Activated naive CD4-positive, alpha-beta T cell treated with anti-CD3 and anti-CD28 coated beads for 36 hours (primary cell): Measurements from ENCODE around the gene ARHGAP24. TPM values are rescaled to one million over a fixed set of nuclear protein-coding genes. Genes with fewer than 3 reads are reported as not detected.

Source experiments
- CTCF ChIA-PET: fragments of 350-600 bp; sonication (Branson Sonifier 250); formaldehyde crosslinking; loops from one replicate; lab custom pipeline; 2021; ENCODE audit warnings: antibody characterized with exemption; lab: Charles Lee
- DNase-seq: peaks from one replicate; pipeline ENCODE4 v3.0.0-alpha.2; 2020
- H3K27ac Mint-ChIP-seq: one replicate; pipeline ENCODE4 v1.8.0; 2021; ENCODE audit warnings: mild to moderate bottlenecking, mixed read lengths
- H3K27me3 Mint-ChIP-seq: one replicate; pipeline ENCODE4 v1.8.0; 2021; ENCODE audit warnings: low read depth, mixed read lengths
- H3K36me3 Mint-ChIP-seq: one replicate; pipeline ENCODE4 v1.8.0; 2021; ENCODE audit warnings: low read depth, mixed read lengths
- H3K4me1 Mint-ChIP-seq: one replicate; pipeline ENCODE4 v1.8.0; 2021; ENCODE audit warnings: low read depth, mixed read lengths
- H3K4me3 Mint-ChIP-seq: one replicate; pipeline ENCODE4 v1.8.0; 2021; ENCODE audit warnings: mild to moderate bottlenecking, moderate library complexity, mixed read lengths
- H3K9me3 Mint-ChIP-seq: one replicate; pipeline ENCODE4 v1.8.0; 2021; ENCODE audit warnings: mixed read lengths
- intact Hi-C: fragments of 100-400 bp; cut with micrococcal nuclease; formaldehyde crosslinking; loops from one replicate; pipeline ENCODE4 v1.15.1; 2023
- total RNA-seq, 2 experiments: library from RNA; stranded (reverse); gene quantifications; one replicate each; pipeline ENCODE4 v1.2.3, GENCODE V29; 2021

Gene ARHGAP24
- total RNA-seq, 2 experiments from 2014 or later: not detected

- Mint-ChIP-seq H3K27ac (no peak overlapping the region), H3K36me3 (no peaks in the 10 kb centered on the region), H3K4me3 (no peak overlapping the region), H3K4me1 (no peaks in the 10 kb centered on the region), H3K27me3 (no peaks in the 10 kb centered on the region), H3K9me3 (no peaks in the 10 kb centered on the region)
- intact Hi-C loops: loop anchor here (10.0 kb wide), 1 partner anchor 285 kb away; no protein-coding TSS in a partner anchor
- CTCF ChIA-PET: interaction anchor here (0.6 kb wide), 1 partner anchor 633 kb away, joined by 3 read pairs; no protein-coding TSS in a partner anchor
- DNase-seq: no peak
Observed at GRCh38 chr4:85759388-85759787, 284.4 kb downstream of the ARHGAP24 start.

- no peak overlapping the region for H3K4me3 Mint-ChIP-seq
- no peaks in the 10 kb centered on the region for H3K36me3 Mint-ChIP-seq
- CTCF ChIA-PET: no interaction called here
- no peaks in the 10 kb centered on the region for H3K4me1 Mint-ChIP-seq
- H3K27me3 Mint-ChIP-seq: no peaks in the 10 kb centered on the region
- H3K27ac Mint-ChIP-seq: no peak overlapping the region
- intact Hi-C loops: no loop called here
- H3K9me3 Mint-ChIP-seq: no peaks in the 10 kb centered on the region
- DNase-seq: no peak
Observed at GRCh38 chr4:85760511-85760910, 285.6 kb downstream of the ARHGAP24 start.

GRCh38 chr4:85761803-85762528, 287.0 kb downstream of the ARHGAP24 start:
- intact Hi-C loops: no loop called here
- H3K27ac Mint-ChIP-seq: no peak overlapping the region
- no peaks in the 10 kb centered on the region for H3K36me3 Mint-ChIP-seq
- H3K4me1 Mint-ChIP-seq: no peaks in the 10 kb centered on the region
- no peak overlapping the region for H3K4me3 Mint-ChIP-seq
- CTCF ChIA-PET: no interaction called here
- H3K9me3 Mint-ChIP-seq: no peaks in the 10 kb centered on the region
- no peaks in the 10 kb centered on the region for H3K27me3 Mint-ChIP-seq
- DNase-seq: no peak

- Mint-ChIP-seq H3K27ac (no peak overlapping the region), H3K27me3 (no peaks in the 10 kb centered on the region), H3K4me1 (no peaks in the 10 kb centered on the region), H3K9me3 (no peaks in the 10 kb centered on the region), H3K4me3 (no peak overlapping the region), H3K36me3 (no peaks in the 10 kb centered on the region)
- DNase-seq: no peak
- CTCF ChIA-PET: no interaction called here
- intact Hi-C loops: no loop called here
Observed at GRCh38 chr4:85762529-85762871, 287.6 kb downstream of the ARHGAP24 start.

GRCh38 chr4:85763202-85763601, 288.3 kb downstream of the ARHGAP24 start:
- no peaks in the 10 kb centered on the region for H3K9me3 Mint-ChIP-seq
- no peaks in the 10 kb centered on the region for H3K27me3 Mint-ChIP-seq
- H3K36me3 Mint-ChIP-seq: no peaks in the 10 kb centered on the region
- no peak for DNase-seq
- no peak overlapping the region for H3K4me3 Mint-ChIP-seq
- CTCF ChIA-PET: no interaction called here
- no peak overlapping the region for H3K27ac Mint-ChIP-seq
- intact Hi-C loops: no loop called here
- H3K4me1 Mint-ChIP-seq: no peaks in the 10 kb centered on the region

- Mint-ChIP-seq H3K9me3 (no peaks in the 10 kb centered on the region), H3K27ac (no peak overlapping the region), H3K36me3 (no peaks in the 10 kb centered on the region), H3K4me1 (no peaks in the 10 kb centered on the region), H3K27me3 (no peaks in the 10 kb centered on the region), H3K4me3 (no peak overlapping the region)
- CTCF ChIA-PET: no interaction called here
- intact Hi-C loops: no loop called here
- no peak for DNase-seq
Observed at GRCh38 chr4:85767649-85768048, 292.7 kb downstream of the ARHGAP24 start.

- Mint-ChIP-seq H3K27ac (no peak overlapping the region), H3K9me3 (no peaks in the 10 kb centered on the region), H3K4me1 (no peaks in the 10 kb centered on the region), H3K4me3 (no peak overlapping the region), H3K36me3 (no peaks in the 10 kb centered on the region), H3K27me3 (no peaks in the 10 kb centered on the region)
- intact Hi-C loops: no loop called here
- DNase-seq: no peak
- CTCF ChIA-PET: no interaction called here
Observed at GRCh38 chr4:85769009-85769408, 294.1 kb downstream of the ARHGAP24 start.

GRCh38 chr4:85772470-85772869, 297.5 kb downstream of the ARHGAP24 start:
- Mint-ChIP-seq H3K27ac (no peak overlapping the region), H3K9me3 (no peaks in the 10 kb centered on the region), H3K36me3 (no peaks in the 10 kb centered on the region), H3K4me3 (no peak overlapping the region), H3K4me1 (no peaks in the 10 kb centered on the region), H3K27me3 (no peaks in the 10 kb centered on the region)
- no peak for DNase-seq
- CTCF ChIA-PET: no interaction called here
- intact Hi-C loops: no loop called here

GRCh38 chr4:85773372-85773771, 298.4 kb downstream of the ARHGAP24 start:
- Mint-ChIP-seq H3K27ac (no peak overlapping the region), H3K36me3 (no peaks in the 10 kb centered on the region), H3K9me3 (no peaks in the 10 kb centered on the region), H3K4me3 (no peak overlapping the region), H3K27me3 (no peaks in the 10 kb centered on the region), H3K4me1 (no peaks in the 10 kb centered on the region)
- intact Hi-C loops: no loop called here
- CTCF ChIA-PET: no interaction called here
- no peak for DNase-seq

GRCh38 chr4:85774000-85774399, 299.1 kb downstream of the ARHGAP24 start:
- Mint-ChIP-seq H3K36me3 (no peaks in the 10 kb centered on the region), H3K27me3 (no peaks in the 10 kb centered on the region)

GRCh38 chr4:85774489-85774888, 299.5 kb downstream of the ARHGAP24 start:
- H3K36me3 Mint-ChIP-seq: no peaks in the 10 kb centered on the region
- H3K4me1 Mint-ChIP-seq: no peaks in the 10 kb centered on the region
- H3K4me3 Mint-ChIP-seq: no peak overlapping the region
- CTCF ChIA-PET: no interaction called here
- H3K9me3 Mint-ChIP-seq: no peaks in the 10 kb centered on the region
- intact Hi-C loops: no loop called here
- no peaks in the 10 kb centered on the region for H3K27me3 Mint-ChIP-seq
- no peak for DNase-seq
- no peak overlapping the region for H3K27ac Mint-ChIP-seq

More at GRCh38 chr4:85774000-85774399, 299.1 kb downstream of the ARHGAP24 start:
- intact Hi-C loops: no loop called here
- DNase-seq: no peak
- H3K9me3 Mint-ChIP-seq: no peaks in the 10 kb centered on the region
- no peaks in the 10 kb centered on the region for H3K4me1 Mint-ChIP-seq
- CTCF ChIA-PET: no interaction called here
- no peak overlapping the region for H3K27ac Mint-ChIP-seq
- H3K4me3 Mint-ChIP-seq: no peak overlapping the region

GRCh38 chr4:85776096-85776495, 301.1 kb downstream of the ARHGAP24 start:
- Mint-ChIP-seq H3K27me3 (no peaks in the 10 kb centered on the region), H3K9me3 (no peaks in the 10 kb centered on the region)

GRCh38 chr4:85776579-85776978, 301.6 kb downstream of the ARHGAP24 start:
- no peak for DNase-seq
- no peaks in the 10 kb centered on the region for H3K27me3 Mint-ChIP-seq
- no peaks in the 10 kb centered on the region for H3K9me3 Mint-ChIP-seq
- no peak overlapping the region for H3K4me3 Mint-ChIP-seq
- no peaks in the 10 kb centered on the region for H3K4me1 Mint-ChIP-seq
- CTCF ChIA-PET: no interaction called here
- no peak overlapping the region for H3K27ac Mint-ChIP-seq
- intact Hi-C loops: no loop called here
- H3K36me3 Mint-ChIP-seq: no peaks in the 10 kb centered on the region

More at GRCh38 chr4:85776096-85776495, 301.1 kb downstream of the ARHGAP24 start:
- no peak overlapping the region for H3K4me3 Mint-ChIP-seq
- no peak overlapping the region for H3K27ac Mint-ChIP-seq
- CTCF ChIA-PET: no interaction called here
- no peak for DNase-seq
- H3K4me1 Mint-ChIP-seq: no peaks in the 10 kb centered on the region
- intact Hi-C loops: no loop called here
- no peaks in the 10 kb centered on the region for H3K36me3 Mint-ChIP-seq
